GM18517 (cell line): ENCODE results near the gene TTC24.
"Not testable (repeated sequence)": the region's sequence is repeated elsewhere in the genome, so short reads cannot be mapped to it uniquely, and the experiment has no call there.

Experiments
- ATAC-seq: cut with Tn5 transposase; IDR thresholded peaks from one replicate; pipeline ENCODE4 v1.9.1; 2021; ENCODE audit warnings: mild to moderate bottlenecking, moderate library complexity; ENCODE audit not compliant: unreplicated experiment

Gene TTC24

GRCh38 chr1:156579472-156579871, at the start of gene TTC24:
Gene TTC24, plus strand, starts transcription at chr1:156579723. Its CDS starts 1,642 bp downstream, at chr1:156581365.
- no peak for ATAC-seq

GRCh38 chr1:156530006-156530405, 49.5 kb upstream of the TTC24 start:
- no peak for ATAC-seq

DNA sequence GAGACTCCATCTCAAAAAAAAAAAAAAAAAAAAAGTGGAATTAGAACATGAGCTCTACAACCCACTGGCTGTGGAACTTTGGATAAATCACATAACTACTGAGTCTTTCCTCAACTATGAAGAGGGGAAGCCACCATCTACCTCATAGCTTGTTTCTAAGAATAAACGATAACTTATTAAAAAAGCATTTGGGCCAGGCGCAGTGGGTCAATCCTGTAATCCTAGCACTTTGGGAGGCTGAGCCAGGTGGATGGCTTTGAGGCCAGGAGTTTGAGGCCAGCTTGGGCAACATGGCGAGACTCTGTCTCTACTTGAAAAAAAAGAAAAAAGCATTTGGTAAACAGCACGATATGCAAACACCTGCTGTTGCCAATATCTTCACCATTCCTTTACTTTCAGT, 47.1 kb upstream of the TTC24 start:
- no peak for ATAC-seq

DNA sequence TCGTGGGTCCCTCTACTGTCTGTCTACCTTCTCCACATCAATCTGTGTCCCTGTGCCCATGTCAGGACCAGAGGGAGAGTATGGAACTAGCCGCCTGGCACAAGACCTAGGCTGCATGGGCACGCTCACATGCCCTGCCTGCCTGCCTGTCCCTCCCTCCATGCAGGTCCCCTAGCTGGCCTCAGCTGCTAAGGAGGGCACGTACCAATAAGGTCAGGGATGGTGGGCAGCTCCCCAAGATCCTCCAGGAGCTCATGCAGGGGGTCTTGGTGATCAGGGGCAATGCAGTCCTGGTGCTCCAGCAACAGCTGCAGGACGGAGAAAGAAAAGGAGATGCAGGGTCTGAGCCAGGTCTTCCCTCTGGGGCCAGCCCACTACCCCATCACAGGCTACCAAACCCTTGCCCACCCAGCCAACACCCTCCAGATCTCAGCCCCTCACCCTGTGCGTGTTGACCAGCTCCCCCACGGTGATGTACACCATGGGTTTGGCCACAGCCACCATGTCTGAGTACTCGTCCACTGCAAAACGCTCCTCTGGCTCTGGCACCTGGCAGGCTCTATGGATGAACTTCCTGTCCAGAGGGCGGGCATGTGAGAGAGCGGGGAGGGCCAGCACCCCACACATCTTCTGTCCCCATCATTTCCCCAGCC, 45.8 kb upstream of the TTC24 start:
- no peak for ATAC-seq

GRCh38 chr1:156534424-156535060, 45.0 kb upstream of the TTC24 start:
- no peak for ATAC-seq

- ATAC-seq: no peak
Measured at GRCh38 chr1:156537027-156537426, 42.5 kb upstream of the TTC24 start.

GRCh38 chr1:156538711-156539440, 40.6 kb upstream of the TTC24 start:
- no peak for ATAC-seq

DNA sequence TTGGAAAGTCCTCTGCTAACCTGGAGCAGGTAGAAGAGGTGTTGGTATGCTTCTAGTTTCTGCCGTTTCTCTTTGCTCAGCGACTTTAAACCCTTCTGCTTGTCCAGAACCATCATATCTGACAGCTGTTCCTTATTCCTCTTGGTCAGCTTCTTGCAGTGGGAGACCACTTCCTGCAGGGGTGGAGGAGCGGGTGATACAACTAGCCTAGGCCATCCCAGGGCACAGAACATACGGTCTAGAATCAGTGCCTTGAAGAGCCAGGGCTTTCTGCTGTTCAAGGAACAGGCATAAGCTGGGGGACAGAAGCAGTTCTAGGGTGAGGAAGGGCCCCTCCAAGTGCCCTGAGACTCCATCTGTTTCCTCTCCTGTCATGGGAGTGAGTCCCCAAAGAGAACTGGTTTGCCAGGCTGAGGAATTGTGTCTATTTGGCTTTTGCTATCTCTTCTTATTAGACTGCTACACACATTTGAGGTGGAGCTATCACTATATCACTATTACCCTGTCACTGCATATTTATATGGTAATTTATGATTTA, 39.6 kb upstream of the TTC24 start:
- no peak for ATAC-seq

GRCh38 chr1:156540955-156541354, 38.6 kb upstream of the TTC24 start:
- ATAC-seq: no peak

GRCh38 chr1:156543066-156543465, 36.5 kb upstream of the TTC24 start:
- ATAC-seq: no peak

- no peak for ATAC-seq
Measured at GRCh38 chr1:156544592-156545102, 34.9 kb upstream of the TTC24 start.

DNA sequence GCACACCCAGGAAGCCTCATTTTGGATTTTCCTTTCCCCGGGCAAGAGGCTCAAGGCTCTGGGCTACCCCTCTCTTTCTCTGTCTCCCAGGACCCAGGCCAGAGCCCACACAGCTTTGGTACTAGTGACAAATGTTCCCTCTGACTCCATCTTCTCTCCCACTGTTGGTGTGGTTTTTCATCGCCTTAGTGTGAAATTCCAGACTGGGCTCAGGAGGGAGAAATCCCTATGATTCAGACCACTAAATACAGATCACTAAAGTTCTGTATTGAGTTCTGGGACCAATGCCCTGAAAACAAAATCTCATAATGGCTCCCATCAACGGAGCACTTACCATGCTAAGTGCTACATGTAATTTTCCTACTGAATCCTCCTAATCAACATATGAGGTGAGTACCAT, 33.3 kb upstream of the TTC24 start:
- ATAC-seq: no peak

GRCh38 chr1:156547434-156547833, 32.1 kb upstream of the TTC24 start:
- no peak for ATAC-seq

- ATAC-seq: no peak
Measured at GRCh38 chr1:156547982-156548381, 31.5 kb upstream of the TTC24 start.

DNA sequence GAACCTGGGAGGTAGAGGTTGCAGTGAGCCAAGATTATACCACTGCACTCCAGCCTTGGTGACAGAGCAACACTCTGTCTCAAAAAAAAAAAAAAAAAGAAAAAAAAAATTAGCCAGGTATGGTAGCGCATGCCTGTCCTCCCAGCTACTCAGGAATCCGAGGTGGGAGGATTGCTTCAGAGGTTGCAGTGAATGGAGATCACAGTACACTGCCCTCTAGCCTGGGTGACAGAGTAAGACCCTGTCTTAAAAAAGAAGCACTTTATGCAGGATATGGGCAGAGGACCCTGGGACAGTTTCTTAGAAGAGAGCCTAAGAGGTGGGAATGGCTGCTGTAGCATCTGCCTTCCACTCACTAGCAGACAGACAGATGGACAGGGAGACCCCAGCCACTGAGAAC, 30.1 kb upstream of the TTC24 start:
- ATAC-seq: no peak

GRCh38 chr1:156549831-156550230, 29.7 kb upstream of the TTC24 start:
- no peak for ATAC-seq

DNA sequence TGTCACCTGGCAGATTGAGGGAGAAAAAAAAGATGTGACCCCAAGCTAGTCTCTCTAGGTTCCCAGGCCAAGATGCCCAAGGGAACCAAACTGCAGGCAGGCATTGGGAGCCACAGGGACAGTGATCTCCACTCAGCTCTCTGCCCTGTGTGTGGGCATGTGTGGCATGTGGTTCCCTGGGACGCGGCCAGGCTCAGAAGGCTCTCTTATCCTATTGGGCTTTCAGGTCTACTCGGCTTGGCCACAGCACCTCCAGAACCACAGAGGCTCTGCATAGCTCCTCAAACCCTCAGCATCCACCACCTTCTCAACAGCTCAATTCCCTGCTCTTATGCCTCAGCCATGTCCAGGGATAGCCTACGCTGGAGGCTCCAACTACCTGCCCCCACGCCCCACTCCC, 29.2 kb upstream of the TTC24 start:
- ATAC-seq: no peak

- no peak for ATAC-seq
Measured at GRCh38 chr1:156551066-156551643, 28.4 kb upstream of the TTC24 start.

DNA sequence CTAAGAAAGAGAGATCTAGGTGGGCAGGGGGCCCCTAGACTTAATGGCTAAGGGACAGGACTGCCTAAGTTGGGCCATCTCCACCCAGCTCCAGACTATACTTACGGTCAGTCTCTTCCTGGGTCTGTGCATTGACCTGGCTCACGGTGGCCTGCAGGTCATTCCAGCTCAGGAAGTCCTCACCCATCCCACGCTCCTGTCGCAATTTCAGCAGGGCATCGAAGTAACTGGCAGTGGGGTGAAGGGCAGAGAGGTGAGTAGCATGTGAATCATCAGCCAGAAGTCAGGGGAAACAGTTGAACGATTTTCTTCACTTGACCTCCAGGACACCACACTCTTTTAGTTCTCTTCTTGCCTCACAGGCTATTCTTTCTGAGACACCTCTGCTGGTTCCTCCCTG, 27.7 kb upstream of the TTC24 start:
- no peak for ATAC-seq

- ATAC-seq: no peak
Measured at GRCh38 chr1:156552518-156552917, 27.0 kb upstream of the TTC24 start.

GRCh38 chr1:156552937-156553336, 26.6 kb upstream of the TTC24 start:
- not testable (repeated sequence) for ATAC-seq
